H1 (cell line): ENCODE results near the gene RER1. TPM values are rescaled to one million over a fixed set of nuclear protein-coding genes. Genes with fewer than 3 reads are reported as not detected.

Experiments
- CTCF ChIA-PET: fragments of 300-600 bp; sonication (Branson Sonifier 250); formaldehyde crosslinking; loops from one replicate; lab custom pipeline; 2021; ENCODE audit not compliant: partially characterized antibody; lab: Charles Lee
- POLR2A ChIA-PET: fragments of 300-600 bp; sonication (Branson Sonifier 250); formaldehyde crosslinking; loops from one replicate; lab custom pipeline; 2021; ENCODE audit warnings: inconsistent platforms; ENCODE audit not compliant: partially characterized antibody; lab: Charles Lee
- DNase-seq, 2 experiments: peaks; one replicate each; pipeline versions ENCODE4 v3.0.0 to v3.0.0-alpha.2; 2010 to 2022; ENCODE audit warnings: low spot score in 2 of 2, low read depth in 1 of 2, mixed read lengths in 1 of 2
- FAIRE-seq: peaks from 2 replicates; lab custom pipeline; 2011; peaks lifted over from hg19 to GRCh38; lab: Jason Lieb, UNC
- H2AFZ ChIP-seq: 2 replicates; pipeline ENCODE4 v1.8.1; 2012; ENCODE audit warnings: low read length, inconsistent platforms
- H2AK5ac ChIP-seq: 2 replicates; pipeline ENCODE4 v1.6.1; 2013; ENCODE audit warnings: low read depth, low read length
- H2BK120ac ChIP-seq: replicated peaks from 2 replicates; pipeline ENCODE3; 2013; ENCODE audit warnings: low read depth, low read length, inconsistent platforms
- H2BK12ac ChIP-seq: 2 replicates; pipeline ENCODE4 v1.6.1; 2013; ENCODE audit warnings: low read depth, low read length
- H2BK15ac ChIP-seq: 2 replicates; pipeline ENCODE4 v1.6.1; 2013; ENCODE audit warnings: low read length
- H2BK20ac ChIP-seq: 2 replicates; pipeline ENCODE4 v1.6.1; 2013; ENCODE audit warnings: low read length
- H2BK5ac ChIP-seq: 2 replicates; pipeline ENCODE4 v1.6.1; 2013; ENCODE audit warnings: low read depth, low read length
- H3K14ac ChIP-seq: 2 replicates; pipeline ENCODE4 v1.6.1; 2013; ENCODE audit warnings: inconsistent platforms; ENCODE audit not compliant: insufficient read length
- H3K18ac ChIP-seq: 2 replicates; pipeline ENCODE4 v1.6.1; 2013; ENCODE audit warnings: low read length; ENCODE audit errors: extremely low read depth
- H3K23ac ChIP-seq: 2 replicates; pipeline ENCODE4 v1.6.1; 2013; ENCODE audit warnings: inconsistent platforms; ENCODE audit not compliant: insufficient read length
- H3K23me2 ChIP-seq: 2 replicates; pipeline ENCODE4 v1.6.1; 2013; ENCODE audit warnings: low read depth, low read length
- H3K27ac ChIP-seq: 2 replicates; pipeline ENCODE4 v1.6.1; 2011; ENCODE audit warnings: low read depth, low read length, inconsistent platforms
- H3K27me3 ChIP-seq, 4 experiments: replicated peaks in 1 of 4; 1 replicate in 1 of 4; 2 replicates in 3 of 4; pipeline versions ENCODE4 v1.6.1 to v1.8.1; 2011 to 2013; ENCODE audit warnings: low read length in 3 of 4, mild to moderate bottlenecking in 3 of 4, inconsistent platforms in 2 of 4, mixed read lengths in 2 of 4, moderate library complexity in 1 of 4; ENCODE audit not compliant: control insufficient read depth in 3 of 4, insufficient read depth in 3 of 4; ENCODE audit errors: extremely low read depth in 1 of 4
- H3K36me3 ChIP-seq, 4 experiments: 2 replicates each; pipeline versions ENCODE4 v1.6.1 to v1.8.1; 2011 to 2013; ENCODE audit warnings: mild to moderate bottlenecking in 4 of 4, low read length in 3 of 4, moderate library complexity in 2 of 4, control low read depth in 1 of 4, inconsistent platforms in 1 of 4; ENCODE audit not compliant: insufficient read depth in 4 of 4, control insufficient read depth in 2 of 4
- H3K4ac ChIP-seq: replicated peaks from 2 replicates; pipeline ENCODE3; 2013; ENCODE audit warnings: low read length, low read depth, mixed read lengths, inconsistent platforms; ENCODE audit not compliant: insufficient read length
- H3K4me1 ChIP-seq, 4 experiments: replicated peaks in 1 of 4; 1 replicate in 1 of 4; 2 replicates in 3 of 4; pipeline versions ENCODE4 v1.6.1 to v1.8.1; 2011 to 2013; ENCODE audit warnings: low read length in 3 of 4, inconsistent platforms in 2 of 4, mixed read lengths in 1 of 4; ENCODE audit not compliant: insufficient read depth in 4 of 4, control insufficient read depth in 3 of 4
- H3K4me2 ChIP-seq, 2 experiments: 2 replicates each; pipeline versions ENCODE4 v1.6.1 to v1.8.1; 2011 to 2013; ENCODE audit warnings: low read depth in 2 of 2, low read length in 2 of 2, control low read depth in 1 of 2, inconsistent platforms in 1 of 2, mild to moderate bottlenecking in 1 of 2; ENCODE audit not compliant: insufficient read depth in 1 of 2
- H3K4me3 ChIP-seq, 4 experiments: fragments of 200-600, 300-600 bp in 1 of 4; sonication (generic), shearing (Covaris generic), sonication (Bioruptor Twin) in 1 of 4; 2 replicates each; pipeline versions ENCODE4 v1.5.1 to v1.8.1; 2011 to 2016; ENCODE audit warnings: low read length in 4 of 4, low read depth in 3 of 4, control low read depth in 2 of 4, inconsistent platforms in 2 of 4, mild to moderate bottlenecking in 2 of 4, mixed read lengths in 1 of 4, moderate library complexity in 1 of 4; ENCODE audit not compliant: insufficient read depth in 2 of 4; ENCODE audit errors: extremely low read depth in 1 of 4
- H3K56ac ChIP-seq: replicated peaks from 2 replicates; pipeline ENCODE3; 2013; ENCODE audit warnings: low read depth, mild to moderate bottlenecking, mixed read lengths, low read length, inconsistent platforms; ENCODE audit not compliant: insufficient read length
- H3K79me1 ChIP-seq: 2 replicates; pipeline ENCODE4 v1.6.1; 2013; ENCODE audit warnings: low read depth, low read length, control low read depth
- H3K79me2 ChIP-seq, 2 experiments: 2 replicates each; pipeline versions ENCODE4 v1.6.1 to v1.8.1; 2012 to 2013; ENCODE audit warnings: low read length in 2 of 2, mild to moderate bottlenecking in 2 of 2, inconsistent platforms in 1 of 2; ENCODE audit not compliant: insufficient read depth in 2 of 2, control insufficient read depth in 1 of 2
- H3K9ac ChIP-seq, 4 experiments: replicated peaks in 1 of 4; 1 replicate in 1 of 4; 2 replicates in 3 of 4; pipeline versions ENCODE4 v1.6.1 to v1.8.1; 2011 to 2013; ENCODE audit warnings: low read depth in 3 of 4, low read length in 3 of 4, control low read depth in 2 of 4, mild to moderate bottlenecking in 2 of 4, moderate library complexity in 2 of 4, inconsistent platforms in 1 of 4; ENCODE audit errors: extremely low read depth in 1 of 4
- H3K9me3 ChIP-seq, 2 experiments: 2 replicates each; pipeline versions ENCODE4 v1.6.1 to v1.8.1; 2012 to 2013; ENCODE audit warnings: mild to moderate bottlenecking in 2 of 2, moderate library complexity in 2 of 2, control low read depth in 1 of 2, inconsistent platforms in 1 of 2, low read depth in 1 of 2, low read length in 1 of 2, mixed read lengths in 1 of 2; ENCODE audit not compliant: insufficient read depth in 2 of 2
- H4K20me1 ChIP-seq, 2 experiments: replicated peaks in 1 of 2; 2 replicates each; pipeline versions ENCODE3 to v1.8.1; 2011 to 2013; ENCODE audit warnings: inconsistent platforms in 2 of 2, low read length in 2 of 2, mild to moderate bottlenecking in 1 of 2; ENCODE audit not compliant: insufficient read depth in 2 of 2, control insufficient read depth in 1 of 2
- H4K5ac ChIP-seq: 2 replicates; pipeline ENCODE4 v1.6.1; 2013; ENCODE audit warnings: low read length, low read depth, mixed read lengths, inconsistent platforms; ENCODE audit not compliant: insufficient read length
- H4K8ac ChIP-seq: 2 replicates; pipeline ENCODE4 v1.8.0; 2013; ENCODE audit warnings: mild to moderate bottlenecking, moderate library complexity, low read length, inconsistent platforms; ENCODE audit not compliant: insufficient read depth; ENCODE audit errors: extremely low read depth
- H4K91ac ChIP-seq: replicated peaks from 2 replicates; pipeline ENCODE3; 2013; ENCODE audit warnings: low read length, mixed read lengths, inconsistent platforms; ENCODE audit not compliant: insufficient read length
- EZH2 ChIP-seq: fragments of 200-600 bp; sonication (generic); IDR thresholded peaks from 2 replicates; pipeline ENCODE4 v1.7.1; 2012; ENCODE audit warnings: low read depth, mild to moderate bottlenecking, moderate library complexity, low read length, inconsistent platforms; ENCODE audit not compliant: severe bottlenecking
- FOSL1 ChIP-seq: IDR thresholded peaks from 2 replicates; pipeline ENCODE4 v1.6.1; 2011; ENCODE audit warnings: mild to moderate bottlenecking, low read depth, low read length, moderate library complexity; ENCODE audit not compliant: insufficient read depth
- HDAC2 ChIP-seq, 2 experiments: fragments of 300-600 bp in 1 of 2; sonication (generic) in 1 of 2; IDR thresholded peaks; 2 replicates each; pipeline ENCODE4 v1.6.1; 2011 to 2012; ENCODE audit warnings: low read depth in 2 of 2, low read length in 2 of 2, mild to moderate bottlenecking in 2 of 2, moderate library complexity in 2 of 2, borderline replicate concordance in 1 of 2, inconsistent platforms in 1 of 2
- MAX ChIP-seq: IDR thresholded peaks from 2 replicates; pipeline ENCODE4 v1.6.1; 2012; ENCODE audit warnings: inconsistent platforms
- RBBP5 ChIP-seq: IDR thresholded peaks from 2 replicates; pipeline ENCODE4 v1.7.1; 2012; ENCODE audit warnings: low read depth, mild to moderate bottlenecking, inconsistent platforms, low read length, moderate library complexity, borderline replicate concordance
- SP2 ChIP-seq: IDR thresholded peaks from 2 replicates; pipeline ENCODE4 v1.6.1; 2012; ENCODE audit warnings: mild to moderate bottlenecking, low read length, inconsistent platforms
- TEAD4 ChIP-seq: IDR thresholded peaks from 2 replicates; pipeline ENCODE4 v1.6.1; 2012; ENCODE audit warnings: low read depth, low read length, inconsistent platforms, mixed read lengths
- ZNF274 ChIP-seq: IDR thresholded peaks from 2 replicates; pipeline ENCODE4 v1.7.0; 2012; ENCODE audit warnings: low read length, borderline replicate concordance; ENCODE audit errors: extremely low read depth
- WGBS, 2 experiments: shearing (Covaris generic) in 1 of 2; methylation state at CpG; one replicate each; pipeline versions ENCODE4 v1.1.6 to v1.1.7; 2013 to 2015; ENCODE audit warnings: low lambda C conversion rate in 2 of 2, mixed read lengths in 2 of 2, inconsistent platforms in 1 of 2, low coverage in 1 of 2, missing lambda C conversion rate in 1 of 2; ENCODE audit not compliant: insufficient replicate concordance in 2 of 2, insufficient coverage in 1 of 2, insufficient read length in 1 of 2; ENCODE audit errors: extremely low coverage in 1 of 2, missing lambda C conversion rate in 1 of 2; 5-methylcytosine and 5-hydroxymethylcytosine counted together
- polyA plus RNA-seq, 7 experiments: library from polyadenylated mRNA; depleted of rRNA in 3 of 7; stranded (reverse) in 5 of 7; unstranded in 2 of 7; fragments of >200 nt in 5 of 7; fragments of 200-250 nt in 2 of 7; gene quantifications; 1 replicate in 5 of 7; 2 replicates in 1 of 7; 4 replicates in 1 of 7; pipeline versions ENCODE4 v1.2.1 to v1.2.3, GENCODE V29; 2011 to 2013; ENCODE audit warnings: missing spikeins in 2 of 7, mixed read lengths in 2 of 7
- total RNA-seq: library from RNA; stranded (reverse); fragmentation: NEBNext Ultra II Directional; extraction: Animal tissue kit (Norgen Biotek cat#: 25700); gene quantifications from 2 replicates; pipeline ENCODE4 v1.2.1, GENCODE V29; 2021
- TF ChIP-seq, protein P1 (sequence below), 3 experiments: IDR thresholded peaks; 1 replicate in 2 of 3; 2 replicates in 1 of 3; pipeline versions ENCODE4 v1.5.1 to v1.6.1; 2011; ENCODE audit warnings: low read length in 3 of 3, mild to moderate bottlenecking in 3 of 3, inconsistent platforms in 2 of 3, low read depth in 1 of 3, moderate library complexity in 1 of 3; ENCODE audit not compliant: insufficient read depth in 1 of 3; ENCODE audit errors: control extremely low read depth in 1 of 3

RER1 gene
- total and polyA plus RNA-seq, 2 of the 8 experiments (the other 6 are each of a cell fraction or from before 2014, with no cell fraction given), result 102 to 134 TPM

GRCh38 chr1:2427051-2427450 lies 35.4 kb downstream of the RER1 start:
- H3K4me3 ChIP-seq, result no peak overlapping the region
- H3K79me2 ChIP-seq, result no peaks in the 10 kb centered on the region
- no peak overlapping the region for H2AFZ ChIP-seq
- H4K5ac ChIP-seq, result no peak overlapping the region
- no peak overlapping the region for H3K4me2 ChIP-seq
- H3K56ac ChIP-seq, result no peak overlapping the region
- H4K20me1 ChIP-seq, result peaks cover 0 to 1% of the 10 kb centered on the region in 2 experiments
- H3K27me3 ChIP-seq, result 0 out of 7 replicates have a peak, but pooled peaks cover 0 to 2% (median 0%) of the 10 kb centered on the region in 4 experiments
- no peaks in the 10 kb centered on the region for H3K79me1 ChIP-seq
- no peak overlapping the region for H2BK15ac ChIP-seq
- DNase-seq, result no peak
- 81% methylated on average over 15 of the region's 18 CpGs; no CpG with 5 or more reads in 1 of the 2 experiments for WGBS, 2 experiments
- H3K9ac ChIP-seq, result no peak overlapping the region
- no peak overlapping the region for H3K4ac ChIP-seq
- FAIRE-seq, result no peak
- H3K9me3 ChIP-seq, result peaks cover 11 to 27% of the 10 kb centered on the region in 2 experiments; a peak in 3 of 4 replicates
- H2BK120ac ChIP-seq, result no peak overlapping the region
- CTCF ChIA-PET, result interaction anchor here (1.3 to 1.9 kb wide), 5 partner anchors 17 to 232 kb away, joined by 3 to 6 read pairs (median 4); partner anchors contain the start of gene FAAP20
- no peak overlapping the region for H3K23ac ChIP-seq
- H3K14ac ChIP-seq, result no peak overlapping the region
- H4K91ac ChIP-seq, result no peak overlapping the region
- H2BK12ac ChIP-seq, result no peak overlapping the region
- no peak overlapping the region for H2AK5ac ChIP-seq
- H2BK20ac ChIP-seq, result no peak overlapping the region
- H2BK5ac ChIP-seq, result no peak overlapping the region
- POLR2A ChIA-PET, result no interaction called here
- H3K18ac ChIP-seq, result no peak overlapping the region
- H3K36me3 ChIP-seq, result no peaks in the 10 kb centered on the region
- no peaks in the 10 kb centered on the region for H3K4me1 ChIP-seq
- H3K23me2 ChIP-seq, result no peaks in the 10 kb centered on the region
- H4K8ac ChIP-seq, result peak overlapping the region; percentile 85; the same call in 1 of the 2 replicates
- no peak overlapping the region for H3K27ac ChIP-seq
- TF ChIP-seq ZNF274, result no peak
- no peak for TF ChIP-seq SP2
- no peak for TF ChIP-seq EZH2
- no peak for TF ChIP-seq FOSL1
- no peak for TF ChIP-seq TEAD4
- no peak for TF ChIP-seq HDAC2 (IDR thresholded peaks at IDR 0.05; ENCODE audit: borderline replicate concordance in 1 of 2, low read depth in 2 of 2, low read length in 2 of 2)
- TF ChIP-seq, protein P1, sequence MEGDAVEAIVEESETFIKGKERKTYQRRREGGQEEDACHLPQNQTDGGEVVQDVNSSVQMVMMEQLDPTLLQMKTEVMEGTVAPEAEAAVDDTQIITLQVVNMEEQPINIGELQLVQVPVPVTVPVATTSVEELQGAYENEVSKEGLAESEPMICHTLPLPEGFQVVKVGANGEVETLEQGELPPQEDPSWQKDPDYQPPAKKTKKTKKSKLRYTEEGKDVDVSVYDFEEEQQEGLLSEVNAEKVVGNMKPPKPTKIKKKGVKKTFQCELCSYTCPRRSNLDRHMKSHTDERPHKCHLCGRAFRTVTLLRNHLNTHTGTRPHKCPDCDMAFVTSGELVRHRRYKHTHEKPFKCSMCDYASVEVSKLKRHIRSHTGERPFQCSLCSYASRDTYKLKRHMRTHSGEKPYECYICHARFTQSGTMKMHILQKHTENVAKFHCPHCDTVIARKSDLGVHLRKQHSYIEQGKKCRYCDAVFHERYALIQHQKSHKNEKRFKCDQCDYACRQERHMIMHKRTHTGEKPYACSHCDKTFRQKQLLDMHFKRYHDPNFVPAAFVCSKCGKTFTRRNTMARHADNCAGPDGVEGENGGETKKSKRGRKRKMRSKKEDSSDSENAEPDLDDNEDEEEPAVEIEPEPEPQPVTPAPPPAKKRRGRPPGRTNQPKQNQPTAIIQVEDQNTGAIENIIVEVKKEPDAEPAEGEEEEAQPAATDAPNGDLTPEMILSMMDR (IDR thresholded peaks at IDR 0.05; ENCODE audit: control extremely low read depth in 1 of 3, insufficient read depth in 1 of 3, low read depth in 1 of 3, low read length in 3 of 3), result no peak
- TF ChIP-seq RBBP5, result no peak
- TF ChIP-seq MAX, result no peak
